Transverse colon (tissue), 4 donors: ENCODE results near the gene C9orf57.

ENCODE experiments used
- CTCF ChIP-seq, 5 experiments: fragments of 200-600 bp in 3 of 5; fragments of 450-650 bp in 2 of 5; sonication (generic) in 3 of 5; IDR thresholded peaks; 1 replicate in 2 of 5; 2 replicates in 3 of 5; pipeline ENCODE4 v1.5.1; 2016 to 2017; ENCODE audit warnings: antibody characterized with exemption in 5 of 5, inconsistent platforms in 3 of 5, mild to moderate bottlenecking in 2 of 5, moderate library complexity in 1 of 5
- EP300 ChIP-seq: sonication (generic); formaldehyde crosslinking; IDR thresholded peaks from one replicate; pipeline ENCODE4 v1.6.1; 2017; ENCODE audit warnings: antibody characterized with exemption, low read depth
- POLR2A ChIP-seq: fragments of 450-650 bp; IDR thresholded peaks from one replicate; pipeline ENCODE4 v1.6.1; 2016; ENCODE audit warnings: antibody characterized with exemption, mild to moderate bottlenecking, moderate library complexity
- POLR2AphosphoS5 ChIP-seq, 3 donors: sonication (generic); formaldehyde crosslinking; IDR thresholded peaks; one replicate each; pipeline ENCODE4 v1.6.1; 2016; ENCODE audit warnings: antibody characterized with exemption in 3 of 3

GRCh38 chr9:72023596-72023995 lies 36.8 kb downstream of the C9orf57 start:
- TF ChIP-seq POLR2AphosphoS5 (IDR thresholded peaks at IDR 0.05), result no peak
- TF ChIP-seq CTCF (IDR thresholded peaks at IDR 0.05), result no peak
- no peak for TF ChIP-seq POLR2A
- TF ChIP-seq EP300, result no peak
